Astrocyte of the spinal cord (primary cell): ENCODE measurements around the gene TRPM1.

Experiments
- DNase-seq: peaks from one replicate; pipeline ENCODE4 v3.0.0; 2011; ENCODE audit warnings: low read depth, low spot score
- H3K4me3 ChIP-seq: 2 replicates; pipeline ENCODE4 v1.5.1; 2011; ENCODE audit warnings: low read depth, mild to moderate bottlenecking, low read length, moderate library complexity
- CTCF ChIP-seq: IDR thresholded peaks from 2 replicates; pipeline ENCODE4 v1.5.1; 2012; ENCODE audit warnings: low read depth, mild to moderate bottlenecking, low read length, inconsistent platforms
- in situ Hi-C: cut with HindIII; loops from 2 replicates; pipeline ENCODE4 v1.10.0; 2017; ENCODE audit warnings: low sequenced_read_pairs

Gene TRPM1

GRCh38 chr15:31133890-31134289 lies 32.4 kb upstream of the TRPM1 start:
- in situ Hi-C loops: no loop called here
- DNase-seq: no peak
- H3K4me3 ChIP-seq: no peak overlapping the region
- no peak for TF ChIP-seq CTCF

- H3K4me3 ChIP-seq: no peak overlapping the region
- in situ Hi-C loops: no loop called here
- DNase-seq: no peak
- TF ChIP-seq CTCF: no peak
Observed at GRCh38 chr15:31131853-31132375, 30.4 kb upstream of the TRPM1 start.

- in situ Hi-C loops: no loop called here
- TF ChIP-seq CTCF: no peak
- H3K4me3 ChIP-seq: no peak overlapping the region
Observed at GRCh38 chr15:31130576-31131237, 29.2 kb upstream of the TRPM1 start.

GRCh38 chr15:31129769-31130303 lies 28.3 kb upstream of the TRPM1 start:
- DNase-seq: no peak
- no peak for TF ChIP-seq CTCF
- in situ Hi-C loops: no loop called here
- no peak overlapping the region for H3K4me3 ChIP-seq

More at GRCh38 chr15:31130576-31131237, 29.2 kb upstream of the TRPM1 start:
- DNase-seq: no peak

- DNase-seq: peak; percentile 57
- TF ChIP-seq CTCF: peak; percentile 98
- in situ Hi-C loops: no loop called here
- H3K4me3 ChIP-seq: no peak overlapping the region
Observed at GRCh38 chr15:31128919-31129768, 27.6 kb upstream of the TRPM1 start.

- no peak for TF ChIP-seq CTCF
- DNase-seq: no peak
- in situ Hi-C loops: no loop called here
- H3K4me3 ChIP-seq: no peak overlapping the region
Observed at GRCh38 chr15:31128477-31128876, 27.0 kb upstream of the TRPM1 start.
